Ovary (tissue), 3 donors: ENCODE measurements around the gene CST11.

Source experiments
- EP300 ChIP-seq: sonication (generic); formaldehyde crosslinking; IDR thresholded peaks from one replicate; pipeline ENCODE4 v1.6.1; 2017; ENCODE audit warnings: antibody characterized with exemption
- POLR2A ChIP-seq: fragments of 450-650 bp; IDR thresholded peaks from one replicate; pipeline ENCODE4 v1.6.1; 2017; ENCODE audit warnings: antibody characterized with exemption, mild to moderate bottlenecking, moderate library complexity
- TF ChIP-seq, protein P1 (sequence below), 3 donors: fragments of 450-650 bp in 2 of 3; fragments of 200-600 bp in 1 of 3; IDR thresholded peaks; one replicate each; pipeline versions ENCODE4 v1.5.1 to v1.8.0; 2016 to 2022; ENCODE audit warnings: antibody characterized with exemption in 3 of 3, mild to moderate bottlenecking in 1 of 3
- donor health status: DM: no; HTN: no; CAD: no.

DNA sequence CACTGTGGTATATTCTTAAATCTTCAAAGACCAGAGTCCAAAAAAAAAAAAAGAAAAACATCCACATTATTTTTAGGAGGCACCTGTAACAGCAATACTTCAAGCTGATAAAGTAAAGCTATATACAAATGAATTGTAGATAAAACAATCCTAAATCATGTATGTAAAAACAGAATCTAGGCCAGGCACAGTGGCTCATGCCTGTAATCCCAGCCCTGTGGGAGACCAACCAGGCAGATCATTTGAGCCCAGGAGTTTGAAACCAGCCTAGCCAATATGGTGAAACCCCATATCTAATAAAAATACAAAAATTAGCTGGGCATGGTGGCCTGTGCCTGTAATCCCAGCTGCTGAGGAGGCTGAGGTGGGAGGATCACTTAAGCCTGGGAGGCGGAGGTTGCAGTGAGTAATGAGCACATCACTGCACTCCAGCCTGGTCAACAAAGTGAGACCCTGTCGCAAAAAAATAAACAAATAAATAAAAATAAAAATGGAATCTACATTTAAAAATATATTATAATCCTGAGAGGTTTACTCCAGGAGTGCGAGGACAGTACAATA is 38.7 kb downstream of the CST11 start:
- TF ChIP-seq, protein P1, sequence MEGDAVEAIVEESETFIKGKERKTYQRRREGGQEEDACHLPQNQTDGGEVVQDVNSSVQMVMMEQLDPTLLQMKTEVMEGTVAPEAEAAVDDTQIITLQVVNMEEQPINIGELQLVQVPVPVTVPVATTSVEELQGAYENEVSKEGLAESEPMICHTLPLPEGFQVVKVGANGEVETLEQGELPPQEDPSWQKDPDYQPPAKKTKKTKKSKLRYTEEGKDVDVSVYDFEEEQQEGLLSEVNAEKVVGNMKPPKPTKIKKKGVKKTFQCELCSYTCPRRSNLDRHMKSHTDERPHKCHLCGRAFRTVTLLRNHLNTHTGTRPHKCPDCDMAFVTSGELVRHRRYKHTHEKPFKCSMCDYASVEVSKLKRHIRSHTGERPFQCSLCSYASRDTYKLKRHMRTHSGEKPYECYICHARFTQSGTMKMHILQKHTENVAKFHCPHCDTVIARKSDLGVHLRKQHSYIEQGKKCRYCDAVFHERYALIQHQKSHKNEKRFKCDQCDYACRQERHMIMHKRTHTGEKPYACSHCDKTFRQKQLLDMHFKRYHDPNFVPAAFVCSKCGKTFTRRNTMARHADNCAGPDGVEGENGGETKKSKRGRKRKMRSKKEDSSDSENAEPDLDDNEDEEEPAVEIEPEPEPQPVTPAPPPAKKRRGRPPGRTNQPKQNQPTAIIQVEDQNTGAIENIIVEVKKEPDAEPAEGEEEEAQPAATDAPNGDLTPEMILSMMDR (IDR thresholded peaks at IDR 0.05), result no peak
- TF ChIP-seq POLR2A (no peak), EP300 (no peak)
